Natural killer cell (primary cell): ENCODE data around the gene MSS51. TPM values are rescaled to one million over a fixed set of nuclear protein-coding genes. Genes with fewer than 3 reads are reported as not detected.

Source experiments
- ATAC-seq, 3 donors: fragments of 150-1000 bp in 2 of 3; fragments of 200-7000 bp in 1 of 3; cut with Tn5 transposase; 1 replicate in 1 of 3; 2 replicates in 2 of 3; pipeline ENCODE4 v1.10.0; 2021; ENCODE audit warnings: mild to moderate bottlenecking in 2 of 3, moderate library complexity in 2 of 3
- DNase-seq, 2 donors: peaks; one replicate each; pipeline versions ENCODE4 v3.0.0 to v3.0.0-alpha.2; 2013 to 2021; ENCODE audit warnings: mixed read lengths in 1 of 2
- H3K27ac ChIP-seq: one replicate; pipeline ENCODE4 v1.5.1; 2013; ENCODE audit warnings: mild to moderate bottlenecking, low read length
- H3K27me3 ChIP-seq: one replicate; pipeline ENCODE4 v1.6.1; 2013; ENCODE audit warnings: low read length; ENCODE audit not compliant: control insufficient read depth, insufficient read depth
- H3K36me3 ChIP-seq: one replicate; pipeline ENCODE4 v1.6.1; 2013; ENCODE audit warnings: low read length; ENCODE audit not compliant: control insufficient read depth, insufficient read depth
- H3K4me1 ChIP-seq: one replicate; pipeline ENCODE4 v1.6.1; 2013; ENCODE audit warnings: low read length; ENCODE audit not compliant: control insufficient read depth, insufficient read depth
- H3K4me3 ChIP-seq: one replicate; pipeline ENCODE4 v1.5.1; 2013; ENCODE audit warnings: low read length
- H3K9me3 ChIP-seq: one replicate; pipeline ENCODE4 v1.6.1; 2013; ENCODE audit warnings: low read length; ENCODE audit not compliant: control insufficient read depth, insufficient read depth
- H3K27ac Mint-ChIP-seq, 2 donors: one replicate each; pipeline ENCODE4 v1.8.0; 2022; ENCODE audit warnings: mild to moderate bottlenecking in 2 of 2, mixed read lengths in 2 of 2, moderate library complexity in 1 of 2
- H3K27me3 Mint-ChIP-seq, 2 donors: one replicate each; pipeline ENCODE4 v1.8.0; 2022; ENCODE audit warnings: low read depth in 2 of 2, mixed read lengths in 2 of 2
- H3K36me3 Mint-ChIP-seq: one replicate; pipeline ENCODE4 v1.8.0; 2022; ENCODE audit warnings: mixed read lengths
- H3K4me1 Mint-ChIP-seq, 2 donors: one replicate each; pipeline ENCODE4 v1.8.0; 2022; ENCODE audit warnings: mixed read lengths in 2 of 2
- H3K4me3 Mint-ChIP-seq: one replicate; pipeline ENCODE4 v1.8.0; 2022; ENCODE audit warnings: mild to moderate bottlenecking, moderate library complexity, mixed read lengths
- H3K9me3 Mint-ChIP-seq, 2 donors: one replicate each; pipeline ENCODE4 v1.8.0; 2022; ENCODE audit warnings: mixed read lengths in 2 of 2
- WGBS: methylation state at CpG from one replicate; pipeline ENCODE4 v1.1.7; 2013; ENCODE audit warnings: missing lambda C conversion rate; ENCODE audit not compliant: insufficient coverage; 5-methylcytosine and 5-hydroxymethylcytosine counted together
- intact Hi-C: fragments of 100-400 bp; cut with micrococcal nuclease; formaldehyde crosslinking; loops from one replicate; pipeline ENCODE4 v1.14.2; 2022
- total RNA-seq, 4 donors: library from RNA; stranded (reverse); fragments of 120-200 nt in 1 of 4; gene quantifications; one replicate each; pipeline versions ENCODE4 v1.2.3 to v1.2.4, GENCODE V29; 2013 to 2022
- TF ChIP-seq, protein P1 (sequence below): fragments of 200-600 bp; IDR thresholded peaks from one replicate; pipeline ENCODE4 v1.8.0; 2022; ENCODE audit warnings: antibody characterized with exemption

Gene MSS51
- total RNA-seq, 3 donors from 2014 or later (not counting 1 experiment from before 2014, with no cell fraction given): 3.1 to 4.8 (median 4.5) TPM

DNA sequence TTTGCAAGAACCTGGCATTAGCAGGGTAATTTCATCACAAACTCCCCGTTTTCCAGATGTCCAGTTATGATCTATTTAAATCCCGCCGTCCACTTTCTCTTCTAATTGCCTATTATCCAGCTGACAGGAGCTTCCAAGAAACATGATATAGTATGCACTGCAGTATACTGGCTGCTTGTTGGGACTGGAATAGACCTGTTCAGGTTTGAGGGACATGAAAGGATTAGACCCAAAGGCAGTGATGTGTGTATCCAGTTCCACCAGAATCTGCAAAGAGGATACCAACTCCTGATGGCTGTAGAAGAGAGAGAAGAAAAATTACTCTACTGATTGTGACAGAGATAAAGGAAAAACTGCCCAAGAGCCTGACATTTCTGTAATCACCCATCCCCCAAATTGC lies 8.9 kb downstream of the MSS51 start:
- no peaks in the 10 kb centered on the region for H3K9me3 ChIP-seq
- DNase-seq (no peak), ATAC-seq (no peak)
- H3K4me1 ChIP-seq: no peaks in the 10 kb centered on the region
- H3K36me3 Mint-ChIP-seq: peaks cover 14% of the 10 kb centered on the region
- TF ChIP-seq, protein P1, sequence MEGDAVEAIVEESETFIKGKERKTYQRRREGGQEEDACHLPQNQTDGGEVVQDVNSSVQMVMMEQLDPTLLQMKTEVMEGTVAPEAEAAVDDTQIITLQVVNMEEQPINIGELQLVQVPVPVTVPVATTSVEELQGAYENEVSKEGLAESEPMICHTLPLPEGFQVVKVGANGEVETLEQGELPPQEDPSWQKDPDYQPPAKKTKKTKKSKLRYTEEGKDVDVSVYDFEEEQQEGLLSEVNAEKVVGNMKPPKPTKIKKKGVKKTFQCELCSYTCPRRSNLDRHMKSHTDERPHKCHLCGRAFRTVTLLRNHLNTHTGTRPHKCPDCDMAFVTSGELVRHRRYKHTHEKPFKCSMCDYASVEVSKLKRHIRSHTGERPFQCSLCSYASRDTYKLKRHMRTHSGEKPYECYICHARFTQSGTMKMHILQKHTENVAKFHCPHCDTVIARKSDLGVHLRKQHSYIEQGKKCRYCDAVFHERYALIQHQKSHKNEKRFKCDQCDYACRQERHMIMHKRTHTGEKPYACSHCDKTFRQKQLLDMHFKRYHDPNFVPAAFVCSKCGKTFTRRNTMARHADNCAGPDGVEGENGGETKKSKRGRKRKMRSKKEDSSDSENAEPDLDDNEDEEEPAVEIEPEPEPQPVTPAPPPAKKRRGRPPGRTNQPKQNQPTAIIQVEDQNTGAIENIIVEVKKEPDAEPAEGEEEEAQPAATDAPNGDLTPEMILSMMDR: no peak
- no peaks in the 10 kb centered on the region for H3K4me1 Mint-ChIP-seq
- peaks cover 37% of the 10 kb centered on the region for H3K36me3 ChIP-seq
- H3K27ac ChIP-seq: no peak overlapping the region
- no peak overlapping the region for H3K27ac Mint-ChIP-seq
- intact Hi-C loops: no loop called here
- H3K27me3 Mint-ChIP-seq: no peaks in the 10 kb centered on the region
- no peaks in the 10 kb centered on the region for H3K27me3 ChIP-seq
- H3K9me3 Mint-ChIP-seq: no peaks in the 10 kb centered on the region
- no peak overlapping the region for H3K4me3 Mint-ChIP-seq
- H3K4me3 ChIP-seq: no peak overlapping the region
- WGBS: 100% methylated on average over 3 of the region's 3 CpGs

DNA sequence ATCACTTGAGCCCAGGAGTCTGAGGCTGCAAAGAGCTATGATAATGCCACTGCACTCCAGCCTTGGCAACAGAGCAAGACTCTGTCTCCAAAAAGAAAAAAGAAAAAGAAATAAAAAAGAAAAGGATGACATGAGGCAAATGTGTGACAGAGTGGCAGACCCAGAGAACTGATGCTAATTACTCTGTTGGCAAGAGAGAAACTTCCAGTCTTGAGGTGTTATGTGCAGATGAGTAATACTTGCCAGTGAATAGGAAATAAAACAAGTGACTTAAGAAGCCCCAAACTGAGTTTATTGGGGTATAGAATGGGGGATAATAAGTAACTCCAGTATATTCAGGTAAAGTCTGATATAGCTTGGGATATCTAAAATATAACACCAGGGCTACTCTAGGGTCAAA lies 10.1 kb downstream of the MSS51 start:
- Histone ChIP-seq H3K9me3 (no peaks in the 10 kb centered on the region), H3K4me1 (no peaks in the 10 kb centered on the region), H3K27me3 (no peaks in the 10 kb centered on the region), H3K36me3 (peaks cover 36% of the 10 kb centered on the region), H3K4me3 (no peak overlapping the region), H3K27ac (no peak overlapping the region)
- no peaks in the 10 kb centered on the region for H3K4me1 Mint-ChIP-seq
- no peak overlapping the region for H3K4me3 Mint-ChIP-seq
- H3K36me3 Mint-ChIP-seq: peaks cover 14% of the 10 kb centered on the region
- DNase-seq: no peak
- ATAC-seq: no peak
- no peaks in the 10 kb centered on the region for H3K9me3 Mint-ChIP-seq
- TF ChIP-seq, protein P1: no peak
- no peaks in the 10 kb centered on the region for H3K27me3 Mint-ChIP-seq
- intact Hi-C loops: no loop called here
- peak overlapping the region in 1 of 2 donors; percentile 33 for H3K27ac Mint-ChIP-seq

DNA sequence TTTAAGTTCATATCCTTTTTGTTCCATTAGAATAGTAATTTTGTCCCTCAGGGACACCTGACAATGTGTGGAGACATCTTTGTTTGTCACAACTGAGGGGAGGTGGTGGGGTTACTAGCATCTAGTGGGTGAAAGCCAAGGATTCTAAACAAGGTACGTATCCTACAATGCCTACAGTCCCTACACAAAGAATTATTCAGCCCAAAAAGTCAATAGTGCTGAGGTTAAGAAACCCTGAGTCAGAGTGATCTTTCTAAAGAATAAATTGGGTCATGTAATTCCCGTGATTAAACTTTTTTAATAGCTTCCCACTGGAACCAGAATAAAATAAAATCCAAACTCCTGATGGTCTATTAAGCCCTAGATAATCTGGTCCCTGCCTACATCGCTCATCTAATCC lies 16.8 kb downstream of the MSS51 start:
- intact Hi-C loops: no loop called here
- Mint-ChIP-seq H3K27ac (no peak overlapping the region), H3K9me3 (no peaks in the 10 kb centered on the region), H3K27me3 (peaks cover 0 to 2% of the 10 kb centered on the region in 2 donors), H3K4me1 (peaks cover 17 to 21% of the 10 kb centered on the region in 2 donors), H3K4me3 (no peak overlapping the region), H3K36me3 (no peaks in the 10 kb centered on the region)
- H3K4me3 ChIP-seq: no peak overlapping the region
- no peaks in the 10 kb centered on the region for H3K27me3 ChIP-seq
- TF ChIP-seq, protein P1: no peak
- H3K27ac ChIP-seq: no peak overlapping the region
- no peaks in the 10 kb centered on the region for H3K36me3 ChIP-seq
- no peaks in the 10 kb centered on the region for H3K9me3 ChIP-seq
- peaks cover 8% of the 10 kb centered on the region for H3K4me1 ChIP-seq
- WGBS: 96% methylated on average over 2 of the region's 3 CpGs
- no peak for DNase-seq
- no peak for ATAC-seq

DNA sequence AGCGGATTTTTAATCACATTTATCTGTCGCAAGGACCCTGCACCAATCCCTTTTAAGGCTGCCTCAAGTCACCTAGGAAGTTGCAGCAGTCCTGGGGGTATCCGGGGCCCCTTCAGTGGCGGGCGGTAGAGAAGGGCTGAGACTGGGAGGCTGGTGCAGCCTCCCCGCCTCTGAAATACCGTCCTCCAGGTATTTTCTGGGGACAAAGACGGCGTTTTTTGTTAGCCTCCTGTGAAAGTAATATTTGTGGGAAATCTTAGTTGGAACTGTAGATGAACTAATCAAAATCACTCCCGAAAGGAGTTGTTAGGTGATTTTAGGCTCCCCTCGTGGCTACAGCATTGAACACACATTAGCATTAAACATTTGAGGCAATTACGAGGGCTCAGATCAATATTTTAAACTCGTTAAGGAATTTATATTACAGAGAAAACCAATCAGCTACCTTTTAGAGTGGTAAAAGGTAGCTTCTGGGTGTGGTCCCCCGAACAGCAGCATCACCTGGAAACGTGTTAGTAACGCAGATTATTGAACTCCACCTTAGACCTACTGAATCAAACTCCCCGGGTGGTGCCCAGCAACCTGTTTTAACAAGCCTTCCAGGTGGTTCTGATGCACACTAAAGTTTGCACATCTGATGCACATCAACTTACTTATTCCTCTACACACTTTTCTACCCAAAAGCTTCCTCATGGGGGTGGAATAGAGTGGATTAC lies 19.0 kb downstream of the MSS51 start:
- no peak overlapping the region for H3K27ac ChIP-seq
- peaks cover 8% of the 10 kb centered on the region for H3K4me1 ChIP-seq
- H3K4me1 Mint-ChIP-seq: peaks cover 25 to 29% of the 10 kb centered on the region in 2 donors
- DNase-seq (peak in 1 of 2 donors; percentile 32), ATAC-seq (peak; percentile 20 to 38 (median 32))
- intact Hi-C loops: loop anchor here (2.0 to 5.0 kb wide), 2 partner anchors 80 to 167 kb away; partner anchors contain the start of gene DNAJC9
- H3K4me3 ChIP-seq: peak overlapping the region; percentile 78
- WGBS: 3% methylated on average over 16 of the region's 17 CpGs
- H3K4me3 Mint-ChIP-seq: peak overlapping the region; percentile 95
- peaks cover 0 to 2% of the 10 kb centered on the region in 2 donors for H3K27me3 Mint-ChIP-seq
- H3K27ac Mint-ChIP-seq: peak overlapping the region; percentile 43 to 92
- no peaks in the 10 kb centered on the region for H3K27me3 ChIP-seq
- no peaks in the 10 kb centered on the region for H3K9me3 ChIP-seq
- H3K36me3 Mint-ChIP-seq: no peaks in the 10 kb centered on the region
- no peaks in the 10 kb centered on the region for H3K9me3 Mint-ChIP-seq
- TF ChIP-seq, protein P1: no peak
- no peaks in the 10 kb centered on the region for H3K36me3 ChIP-seq
